HEK293 (cell line): ENCODE measurements around the gene PLAU.

ENCODE experiments used
- AEBP2 ChIP-seq: fragments of 450-650 bp; formaldehyde crosslinking; IDR thresholded peaks from 2 replicates; pipeline ENCODE4 v1.5.1; 2016; ENCODE audit warnings: missing biosample characterization, missing genetic modification characterization, borderline replicate concordance
- EGR2 ChIP-seq: fragments of 450-650 bp; formaldehyde crosslinking; IDR thresholded peaks from 2 replicates; pipeline ENCODE4 v1.5.1; 2016; ENCODE audit warnings: low read depth, missing biosample characterization, missing genetic modification characterization
- GLIS1 ChIP-seq: fragments of 450-650 bp; formaldehyde crosslinking; IDR thresholded peaks from 2 replicates; pipeline ENCODE4 v1.5.1; 2016; ENCODE audit warnings: missing biosample characterization, missing genetic modification characterization
- GLIS2 ChIP-seq: fragments of 450-650 bp; formaldehyde crosslinking; IDR thresholded peaks from 2 replicates; pipeline ENCODE4 v1.5.1; 2016; ENCODE audit warnings: missing biosample characterization, missing genetic modification characterization
- HIC1 ChIP-seq: fragments of 450-650 bp; formaldehyde crosslinking; IDR thresholded peaks from 2 replicates; pipeline ENCODE4 v1.5.1; 2016; ENCODE audit warnings: missing biosample characterization, missing genetic modification characterization
- IKZF3 ChIP-seq: fragments of 450-650 bp; IDR thresholded peaks from 2 replicates; pipeline ENCODE4 v1.5.0; 2018; ENCODE audit warnings: missing biosample characterization, mild to moderate bottlenecking, missing genetic modification characterization, moderate library complexity
- KLF1 ChIP-seq: fragments of 450-650 bp; formaldehyde crosslinking; IDR thresholded peaks from 2 replicates; pipeline ENCODE4 v1.5.1; 2016; ENCODE audit warnings: missing biosample characterization, missing genetic modification characterization
- KLF16 ChIP-seq: fragments of 450-650 bp; formaldehyde crosslinking; IDR thresholded peaks from 2 replicates; pipeline ENCODE4 v1.5.1; 2017; ENCODE audit warnings: missing biosample characterization, missing genetic modification characterization
- MYNN ChIP-seq: fragments of 450-650 bp; formaldehyde crosslinking; IDR thresholded peaks from 2 replicates; pipeline ENCODE4 v1.5.1; 2016; ENCODE audit warnings: missing biosample characterization, missing genetic modification characterization, borderline replicate concordance
- PBX3 ChIP-seq: sonication (generic); formaldehyde crosslinking; IDR thresholded peaks from 2 replicates; pipeline ENCODE4 v1.8.1; 2022; ENCODE audit warnings: mild to moderate bottlenecking, moderate library complexity, missing genetic modification reagents
- PRDM10 ChIP-seq: fragments of 450-650 bp; formaldehyde crosslinking; IDR thresholded peaks from 2 replicates; pipeline ENCODE4 v1.5.1; 2016; ENCODE audit warnings: missing biosample characterization, missing genetic modification characterization
- YY2 ChIP-seq: fragments of 450-650 bp; formaldehyde crosslinking; IDR thresholded peaks from 2 replicates; pipeline ENCODE4 v1.5.1; 2016; ENCODE audit warnings: missing biosample characterization, missing genetic modification characterization
- ZBTB20 ChIP-seq: fragments of 450-650 bp; formaldehyde crosslinking; IDR thresholded peaks from 2 replicates; pipeline ENCODE4 v1.5.1; 2016; ENCODE audit warnings: missing biosample characterization, missing genetic modification characterization
- ZBTB48 ChIP-seq: fragments of 450-650 bp; formaldehyde crosslinking; IDR thresholded peaks from 2 replicates; pipeline ENCODE4 v1.5.1; 2016; ENCODE audit warnings: missing biosample characterization, missing genetic modification characterization
- ZBTB8A ChIP-seq: fragments of 450-650 bp; formaldehyde crosslinking; IDR thresholded peaks from 2 replicates; pipeline ENCODE4 v1.5.1; 2016; ENCODE audit warnings: missing biosample characterization, missing genetic modification characterization
- ZEB2 ChIP-seq: fragments of 450-650 bp; formaldehyde crosslinking; IDR thresholded peaks from 2 replicates; pipeline ENCODE4 v1.5.1; 2016; ENCODE audit warnings: missing biosample characterization, missing genetic modification characterization
- ZIC2 ChIP-seq: fragments of 450-650 bp; formaldehyde crosslinking; IDR thresholded peaks from 2 replicates; pipeline ENCODE4 v1.5.1; 2016; ENCODE audit warnings: missing biosample characterization, missing genetic modification characterization
- ZNF114 ChIP-seq: fragments of 450-650 bp; formaldehyde crosslinking; IDR thresholded peaks from 2 replicates; pipeline ENCODE4 v1.5.0; 2017; ENCODE audit warnings: missing biosample characterization, missing genetic modification characterization
- ZNF146 ChIP-seq: fragments of 450-650 bp; formaldehyde crosslinking; IDR thresholded peaks from 2 replicates; pipeline ENCODE4 v1.5.1; 2016; ENCODE audit warnings: missing biosample characterization, missing genetic modification characterization
- ZNF248 ChIP-seq: fragments of 450-650 bp; formaldehyde crosslinking; IDR thresholded peaks from 2 replicates; pipeline ENCODE4 v1.5.1; 2017; ENCODE audit warnings: missing biosample characterization, missing genetic modification characterization
- ZNF362 ChIP-seq: fragments of 450-650 bp; formaldehyde crosslinking; IDR thresholded peaks from 2 replicates; pipeline ENCODE4 v1.5.1; 2016; ENCODE audit warnings: missing biosample characterization, missing genetic modification characterization
- ZNF37A ChIP-seq: fragments of 450-650 bp; IDR thresholded peaks from 2 replicates; pipeline ENCODE4 v1.5.1; 2018; ENCODE audit warnings: missing biosample characterization, missing genetic modification characterization
- ZNF610 ChIP-seq: fragments of 450-650 bp; formaldehyde crosslinking; IDR thresholded peaks from 2 replicates; pipeline ENCODE4 v1.5.1; 2016; ENCODE audit warnings: missing biosample characterization, missing genetic modification characterization, borderline replicate concordance
- ZNF660 ChIP-seq: fragments of 450-650 bp; IDR thresholded peaks from 2 replicates; pipeline ENCODE4 v1.5.1; 2018; ENCODE audit warnings: missing biosample characterization, mild to moderate bottlenecking, missing genetic modification characterization
- ZNF747 ChIP-seq: fragments of 450-650 bp; formaldehyde crosslinking; IDR thresholded peaks from 2 replicates; pipeline ENCODE4 v1.5.1; 2016; ENCODE audit warnings: missing biosample characterization, missing genetic modification characterization
- ZNF837 ChIP-seq: fragments of 450-650 bp; formaldehyde crosslinking; IDR thresholded peaks from 2 replicates; pipeline ENCODE4 v1.5.1; 2016; ENCODE audit warnings: missing biosample characterization, missing genetic modification characterization
- ZNF843 ChIP-seq: fragments of 450-650 bp; formaldehyde crosslinking; IDR thresholded peaks from 2 replicates; pipeline ENCODE4 v1.5.1; 2016; ENCODE audit warnings: missing biosample characterization, missing genetic modification characterization

Gene PLAU

GRCh38 chr10:73887294-73888039 is 23.5 kb upstream of the PLAU start (continued):
- TF ChIP-seq HIC1 (peak; percentile 42; the same call in 1 of the 2 replicates), AEBP2 (tag by site-specific recombination) (no peak), ZBTB20 (tag by site-specific recombination) (peak; percentile 64), ZBTB8A (0 out of 2 replicates have a peak, but pooled peaks have one; percentile 23), ZNF837 (tag by site-specific recombination) (no peak), ZNF610 (no peak), ZNF37A (tag by site-specific recombination) (no peak), ZNF747 (tag by site-specific recombination) (no peak), ZEB2 (peak; percentile 79), KLF16 (no peak), YY2 (tag by site-specific recombination) (no peak), ZNF843 (tag by site-specific recombination) (no peak), MYNN (no peak), ZIC2 (0 out of 2 replicates have a peak, but pooled peaks have one; percentile 18), EGR2 (peak; percentile 67), KLF1 (peak; percentile 66), GLIS2 (peak; percentile 58), PRDM10 (tag by site-specific recombination) (peak; percentile 57), ZNF114 (tag by site-specific recombination) (no peak), GLIS1 (tag by site-specific recombination) (peak; percentile 32; the same call in 1 of the 2 replicates), ZNF362 (tag by site-specific recombination) (no peak), ZNF248 (tag by site-specific recombination) (no peak), PBX3 (CRISPR knock-in tag) (0 out of 2 replicates have a peak, but pooled peaks have one; percentile 41), ZNF660 (tag by site-specific recombination) (0 out of 2 replicates have a peak, but pooled peaks have one; percentile 45), ZNF146 (tag by site-specific recombination) (no peak), ZBTB48 (tag by site-specific recombination) (peak; percentile 96), IKZF3 (tag by site-specific recombination) (no peak)
- TF ChIP-seq, all 188 proteins: peak for 19
